Measurements from ENCODE around the gene FTO. TPM values are rescaled to one million over a fixed set of nuclear protein-coding genes. Genes with fewer than 3 reads are reported as not detected.
"Not testable (repeated sequence)": the region's sequence is repeated elsewhere in the genome, so short reads cannot be mapped to it uniquely, and the experiment has no call there.

FTO gene
- total RNA-seq, 1 experiment from 2014 or later = 73.6 TPM

DNA sequence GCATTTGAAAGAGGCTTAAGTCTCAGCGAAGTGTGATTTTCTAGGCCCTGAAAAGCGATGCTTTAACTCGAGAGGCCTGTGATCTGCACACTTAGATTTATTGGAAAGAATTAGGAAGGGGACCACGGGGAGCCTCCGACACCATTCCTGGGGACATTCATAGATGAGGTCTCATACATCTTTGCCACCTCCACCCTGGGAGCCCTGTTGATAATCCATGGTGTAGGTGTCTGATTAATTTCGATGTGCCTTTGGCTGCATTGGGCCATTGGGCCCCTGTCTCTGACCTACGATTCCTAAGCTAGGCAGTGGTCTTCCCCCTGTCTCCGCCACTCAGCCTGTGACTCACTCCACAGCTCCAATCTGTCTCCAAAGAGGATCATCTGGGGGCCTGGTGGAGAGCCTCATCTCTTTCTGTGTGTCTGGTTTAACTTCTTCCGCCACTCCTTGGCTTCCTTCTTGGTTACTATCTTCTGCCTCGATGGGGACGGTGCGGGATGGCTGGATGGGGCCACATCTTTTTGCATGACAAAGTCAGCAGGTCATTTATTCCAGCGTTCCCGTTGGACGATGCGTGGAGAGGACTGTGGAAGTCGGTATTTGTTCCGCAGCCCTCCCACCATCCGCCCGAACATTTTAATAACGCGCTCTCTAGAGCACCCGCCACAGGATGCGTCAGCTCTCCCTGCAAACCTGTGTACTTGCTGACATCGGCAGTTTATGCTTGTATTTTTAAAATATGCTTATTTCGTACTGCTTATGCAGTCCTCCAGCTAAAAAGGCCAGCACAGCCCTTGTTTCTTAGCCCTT is 473.3 kb downstream of the FTO start:
- DNase-seq (ENCODE audit: low spot score) = no peak

- DNase-seq (ENCODE audit: low spot score) = no peak
Measured at GRCh38 chr16:54177862-54178477, 474.0 kb downstream of the FTO start.

- DNase-seq (ENCODE audit: low spot score) = no peak
Measured at GRCh38 chr16:54178478-54178976, 474.6 kb downstream of the FTO start.

DNA sequence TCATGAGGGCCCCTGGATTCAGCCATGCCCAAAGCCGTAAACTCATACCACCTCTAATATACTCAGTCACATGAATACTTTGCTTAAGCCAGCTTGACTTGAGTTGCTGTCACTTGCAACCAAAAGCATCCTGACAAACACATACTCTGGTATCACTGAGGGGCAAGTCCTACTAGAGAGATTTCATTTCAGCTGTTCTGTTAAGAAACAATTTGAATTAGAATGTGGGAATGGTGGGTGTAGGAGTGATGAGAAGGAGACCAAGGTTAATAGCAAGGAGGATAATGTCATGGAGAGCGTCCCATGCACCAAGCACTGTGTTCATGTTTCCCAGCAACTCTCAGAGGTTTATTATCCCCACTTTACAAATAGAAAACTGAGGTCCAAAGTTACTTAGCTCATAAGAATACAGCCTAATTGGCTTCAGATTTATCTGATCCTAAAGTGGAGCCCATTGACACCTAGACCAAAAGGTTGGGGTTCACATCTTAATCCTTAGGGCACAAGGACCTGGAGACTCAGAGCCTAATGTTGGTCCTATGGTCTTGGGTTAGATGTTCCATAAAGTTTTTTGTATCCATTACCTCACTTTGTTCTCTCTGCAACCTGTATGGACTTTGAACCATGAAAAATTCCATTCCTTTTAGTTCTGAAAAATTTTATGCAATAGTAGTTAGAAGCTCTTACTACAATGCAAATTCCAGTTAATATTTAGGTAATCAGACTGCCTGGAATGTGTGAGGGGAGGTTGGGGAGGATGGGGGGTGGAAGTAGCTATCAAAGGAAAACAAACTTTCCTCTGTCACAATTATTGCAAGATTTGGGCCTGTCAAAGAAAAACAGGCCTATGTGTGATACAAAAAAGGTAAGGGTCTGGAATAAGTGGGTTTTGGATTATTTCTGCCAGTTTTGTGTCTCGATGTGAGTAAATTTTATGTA is 476.7 kb downstream of the FTO start:
- no peak for DNase-seq (ENCODE audit: low spot score)

DNA sequence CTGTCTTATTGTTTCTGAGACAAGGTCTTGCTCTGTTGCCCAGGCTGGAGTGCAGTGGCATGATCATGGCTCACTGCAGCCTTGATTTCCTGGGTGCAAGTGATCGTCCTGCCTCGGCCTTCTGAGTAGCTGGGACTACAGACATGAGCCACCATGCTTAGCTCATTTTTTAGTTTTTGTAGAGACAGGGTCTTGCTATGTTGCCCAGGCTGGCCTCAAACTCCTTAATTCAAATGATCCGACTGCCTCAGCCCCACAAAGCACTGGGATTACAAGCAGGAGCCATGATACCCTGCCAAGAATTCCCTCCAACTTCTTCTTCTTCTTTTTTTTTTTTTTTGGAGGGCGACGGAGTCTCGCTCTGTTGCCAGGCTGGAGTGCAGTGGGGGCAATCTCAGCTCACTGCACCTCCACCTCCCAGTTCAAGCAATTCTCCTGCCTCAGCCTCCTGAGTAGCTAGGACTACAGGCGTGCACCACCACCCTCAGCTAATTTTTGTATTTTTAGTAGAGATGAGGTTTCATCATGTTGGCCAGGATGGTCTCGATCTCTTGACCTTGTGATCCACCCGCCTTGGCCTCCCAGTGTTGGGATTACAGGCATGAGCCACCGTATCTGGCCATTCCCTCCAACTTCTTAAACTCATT is 477.9 kb downstream of the FTO start:
- DNase-seq (ENCODE audit: low spot score) = not testable (repeated sequence)

- no peak for DNase-seq (ENCODE audit: low spot score)
Measured at GRCh38 chr16:54185045-54185444, 481.1 kb downstream of the FTO start.

DNA sequence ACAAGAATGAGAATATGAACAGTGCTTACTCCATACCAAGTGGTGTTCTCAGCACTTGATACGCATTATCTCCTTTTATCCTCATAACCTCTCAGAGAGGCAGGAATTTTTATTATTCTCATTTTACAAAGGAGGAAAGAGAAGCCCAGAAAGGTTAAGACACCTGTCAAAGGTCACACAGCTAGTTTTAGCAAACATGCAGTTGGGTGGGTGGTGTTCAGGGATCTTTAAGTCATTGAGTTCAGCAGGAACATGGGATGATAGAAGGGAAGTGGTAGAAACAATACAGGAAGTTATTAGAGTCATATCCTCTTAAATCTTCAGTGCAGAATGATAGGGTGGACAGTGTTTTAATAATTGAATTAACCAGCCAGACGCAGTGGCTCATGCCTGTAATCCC is 487.2 kb downstream of the FTO start:
- no peak for DNase-seq (ENCODE audit: low spot score)

- no peak for DNase-seq (ENCODE audit: low spot score)
Measured at GRCh38 chr16:54191592-54191991, 487.6 kb downstream of the FTO start.

DNA sequence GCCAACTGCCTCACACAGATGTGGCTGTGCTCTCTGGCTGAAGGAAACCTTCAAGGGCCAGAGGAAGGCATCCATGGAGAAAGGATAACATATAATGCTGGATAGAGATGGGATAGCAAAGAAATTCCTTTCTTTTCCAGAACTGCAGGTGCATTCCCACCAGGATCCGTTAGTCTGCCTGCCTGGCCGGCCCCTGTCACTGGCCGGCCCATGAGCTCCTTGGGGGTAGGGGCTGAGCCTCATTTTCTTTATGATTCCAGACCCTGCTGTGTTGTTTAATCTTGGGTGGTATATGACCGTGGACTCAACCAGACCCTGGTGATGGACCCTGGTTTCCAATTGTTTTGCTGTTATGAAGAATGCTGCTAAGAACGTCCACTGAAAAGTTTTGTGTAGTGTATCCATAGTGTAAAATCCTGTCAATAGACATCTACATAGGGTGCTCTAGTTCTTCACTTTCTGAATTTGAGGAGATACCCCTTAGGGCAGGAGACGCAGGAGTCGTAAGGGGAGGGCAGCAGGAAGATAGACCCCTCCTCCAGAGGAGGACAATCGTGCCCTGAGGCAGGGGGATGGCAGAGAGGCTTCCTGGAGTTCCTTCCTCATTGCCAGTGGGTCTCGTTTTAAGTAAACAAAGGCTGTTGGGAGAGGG is 489.2 kb downstream of the FTO start:
- no peak for DNase-seq (ENCODE audit: low spot score)

DNA sequence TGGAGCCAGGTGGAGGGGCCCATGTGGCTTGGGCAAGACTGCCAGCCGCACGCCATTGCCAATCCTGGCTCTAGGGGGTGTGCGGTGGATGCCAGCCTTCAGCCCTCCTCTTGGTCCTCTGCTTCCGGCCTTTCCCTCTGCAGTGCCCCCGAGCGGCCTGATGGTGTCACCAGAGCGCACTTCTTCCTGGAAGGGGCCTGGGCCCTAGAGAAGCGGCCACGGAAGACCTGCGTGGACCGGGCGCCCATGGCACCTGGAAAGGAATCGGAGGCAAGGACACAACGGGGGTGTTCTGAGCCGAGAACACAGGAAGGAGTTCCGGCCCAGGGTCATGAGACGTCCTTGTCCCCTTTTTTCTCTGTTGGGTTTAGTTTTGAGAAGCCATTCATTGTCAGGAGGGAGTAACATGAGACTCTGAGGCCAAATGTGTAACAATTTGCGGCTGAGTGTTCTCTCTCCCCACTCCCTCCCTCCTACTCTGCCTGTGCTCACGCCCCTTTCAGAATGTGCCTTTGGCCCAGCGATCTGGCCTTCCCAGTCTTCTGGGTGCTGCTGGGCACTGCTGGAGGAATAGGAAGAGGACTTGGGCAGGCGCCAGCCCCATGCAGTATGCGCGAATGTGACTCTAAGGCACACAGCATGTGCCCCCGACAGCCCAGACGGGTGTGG is 489.8 kb downstream of the FTO start:
- DNase-seq (ENCODE audit: low spot score) = peak; percentile 86

GRCh38 chr16:54194334-54194743 is 490.4 kb downstream of the FTO start:
- no peak for DNase-seq (ENCODE audit: low spot score)

DNA sequence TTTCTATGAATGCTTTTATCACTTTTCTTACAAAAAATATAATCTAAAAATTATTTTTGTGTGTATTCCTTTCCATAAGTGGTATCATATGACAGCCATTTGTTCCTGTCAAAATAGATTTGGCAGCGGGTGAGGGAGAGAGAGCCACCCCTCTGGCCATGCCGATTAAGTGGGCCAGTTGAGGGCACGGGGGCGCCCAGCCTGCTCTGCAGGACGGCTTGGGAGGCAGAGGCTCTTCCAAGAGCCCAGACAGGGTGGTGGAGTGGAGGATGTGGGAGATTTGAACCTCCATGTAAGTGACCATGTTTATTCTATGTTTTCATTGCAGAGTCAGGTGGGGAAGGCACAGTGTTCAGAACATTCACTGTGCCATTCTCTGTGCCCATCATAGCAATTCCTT is 493.8 kb downstream of the FTO start:
- DNase-seq (ENCODE audit: low spot score) = no peak

GRCh38 chr16:54199487-54200160 is 495.7 kb downstream of the FTO start:
- no peak for DNase-seq (ENCODE audit: low spot score)

DNA sequence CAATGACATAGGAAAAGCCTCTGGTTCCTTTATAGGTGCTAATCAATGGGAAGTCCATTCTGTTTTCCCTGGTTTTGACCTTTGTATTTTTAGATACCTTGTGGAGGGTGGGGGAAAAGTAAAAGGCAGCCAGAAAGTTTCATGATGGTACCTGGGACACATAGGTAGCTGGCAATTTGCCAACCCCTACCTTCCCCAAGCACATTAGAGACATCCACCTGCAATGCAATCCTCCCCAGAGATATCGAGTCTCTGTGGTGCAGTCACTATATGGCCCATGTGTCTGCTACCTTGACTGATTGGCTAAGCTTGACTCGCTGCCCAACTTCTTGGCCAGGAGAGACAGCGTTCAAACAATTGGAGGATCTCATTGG is 496.2 kb downstream of the FTO start:
- no peak for DNase-seq (ENCODE audit: low spot score)

DNA sequence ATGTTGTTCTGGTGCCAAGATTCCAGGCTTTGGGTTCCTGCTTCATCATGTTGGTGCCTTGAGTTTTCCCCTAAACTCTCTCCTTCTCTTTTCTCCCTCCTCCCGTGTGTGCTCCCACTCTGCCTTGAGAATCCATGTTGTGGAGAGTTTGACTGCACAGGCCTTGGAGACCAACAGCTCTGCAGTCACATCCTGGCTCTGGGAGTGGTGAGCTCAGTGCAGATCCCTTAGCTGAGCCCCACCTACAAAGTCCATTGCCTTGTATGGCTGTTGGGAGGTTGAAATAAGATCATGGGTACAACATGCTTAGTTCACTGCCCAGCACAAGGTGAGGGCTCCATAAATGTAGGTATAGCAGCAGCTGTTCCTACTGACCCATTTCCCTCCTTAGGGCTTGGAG is 496.8 kb downstream of the FTO start:
- DNase-seq (ENCODE audit: low spot score) = no peak

DNA sequence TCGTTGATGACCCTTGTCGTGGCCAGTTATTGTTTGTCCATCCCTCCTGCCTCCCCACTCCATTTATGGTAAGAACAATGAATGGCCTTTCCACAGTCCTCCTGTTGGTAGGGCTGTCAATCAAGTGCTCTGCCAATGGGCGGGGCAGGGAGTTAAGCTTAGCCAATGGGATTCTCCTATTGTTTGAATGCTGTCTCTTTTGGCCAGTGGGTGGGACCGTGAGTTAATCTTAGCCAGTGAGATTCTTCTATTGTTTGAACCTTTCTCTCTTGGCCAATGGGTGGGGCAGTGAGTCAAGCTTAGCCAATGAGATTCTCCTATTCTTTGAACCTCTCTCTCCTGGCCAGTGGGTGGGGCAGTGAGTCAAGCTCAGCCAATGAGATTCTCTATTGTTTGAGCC is 497.2 kb downstream of the FTO start:
- no peak for DNase-seq (ENCODE audit: low spot score)

Data from H4 (cell line).